B cell (primary cell): ENCODE results near the gene TXNDC11.

Source experiments
- CTCF ChIP-seq: fragments of 200-600 bp; IDR thresholded peaks from one replicate; pipeline ENCODE4 v1.8.0; 2022; ENCODE audit warnings: antibody characterized with exemption, mild to moderate bottlenecking
- EZH2 ChIP-seq: IDR thresholded peaks from 2 replicates; pipeline ENCODE4 v1.6.1; 2012; ENCODE audit warnings: borderline replicate concordance, low read depth, mild to moderate bottlenecking, moderate library complexity, low read length; ENCODE audit not compliant: insufficient read depth, poor library complexity, severe bottlenecking

GRCh38 chr16:11665071-11665491, 77.6 kb downstream of the TXNDC11 start:
- TF ChIP-seq CTCF: no peak
- no peak for TF ChIP-seq EZH2
